Ecto neural progenitor cell (in vitro differentiated cells): ENCODE data around the gene STH.
"Not testable (repeated sequence)": the region's sequence is repeated elsewhere in the genome, so short reads cannot be mapped to it uniquely, and the experiment has no call there.

ENCODE experiments used
- DNase-seq: peaks from one replicate; pipeline ENCODE4 v3.0.0-alpha.2; 2018; ENCODE audit warnings: low spot score

Gene STH, protein sequence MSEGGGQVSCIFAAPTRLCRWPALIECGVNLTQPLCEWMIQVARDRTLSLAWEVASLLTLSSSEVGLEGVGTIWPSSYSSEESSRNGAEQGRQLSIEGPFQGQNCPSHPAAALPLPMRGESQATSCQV

GRCh38 chr17:45998987-45999899, at the start of gene STH:
Gene STH, plus strand, starts transcription at chr17:45999250. Its CDS starts 30 bp downstream, at chr17:45999280.
- no peak for DNase-seq

GRCh38 chr17:45949755-45950320, 49.2 kb upstream of the STH start:
- no peak for DNase-seq

DNA sequence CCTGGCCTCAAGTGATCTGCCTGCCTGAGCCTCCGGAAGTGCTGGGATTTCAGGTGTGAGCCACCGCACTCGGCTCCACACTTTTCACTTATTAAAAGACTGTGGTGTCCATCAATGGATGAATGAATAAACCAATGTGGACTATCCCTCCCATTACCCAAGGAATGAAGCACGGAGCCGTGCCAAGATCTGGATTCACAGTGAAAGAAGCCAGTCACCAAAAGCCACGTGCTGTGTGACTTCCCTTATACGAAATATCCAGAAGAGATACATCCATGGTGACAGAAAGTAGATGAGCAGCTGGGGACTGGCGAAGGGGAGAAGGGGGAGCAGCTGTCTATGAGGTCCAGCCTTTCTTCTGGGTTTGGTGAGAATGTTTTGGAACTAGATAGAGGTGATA, 48.2 kb upstream of the STH start:
- DNase-seq, result no peak

GRCh38 chr17:45951403-45951802, 47.6 kb upstream of the STH start:
- no peak for DNase-seq

GRCh38 chr17:45951941-45952340, 47.1 kb upstream of the STH start:
- no peak for DNase-seq

- DNase-seq, result no peak
Observed at GRCh38 chr17:45952814-45953320, 46.2 kb upstream of the STH start.

GRCh38 chr17:45953561-45953960, 45.5 kb upstream of the STH start:
- DNase-seq, result no peak

DNA sequence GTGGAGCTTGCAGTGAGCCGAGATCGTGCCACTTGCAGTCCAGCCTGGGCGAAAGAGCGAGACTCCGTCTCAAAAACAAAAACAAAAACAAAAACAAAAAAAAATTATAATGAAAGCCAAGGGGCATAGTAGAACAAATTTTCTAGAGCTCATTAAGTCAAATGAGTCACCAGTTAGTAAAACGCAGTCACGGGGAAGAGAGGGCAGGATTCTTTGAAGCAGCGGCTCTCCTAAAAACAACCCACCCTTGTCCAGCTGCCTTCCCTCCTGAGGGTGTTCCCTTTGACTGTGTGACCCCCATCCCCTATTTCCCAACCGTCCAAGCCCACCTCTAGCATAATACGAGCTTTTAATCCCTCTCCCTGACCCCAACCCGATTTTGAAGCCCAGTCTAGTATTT, 44.1 kb upstream of the STH start:
- DNase-seq, result no peak

DNA sequence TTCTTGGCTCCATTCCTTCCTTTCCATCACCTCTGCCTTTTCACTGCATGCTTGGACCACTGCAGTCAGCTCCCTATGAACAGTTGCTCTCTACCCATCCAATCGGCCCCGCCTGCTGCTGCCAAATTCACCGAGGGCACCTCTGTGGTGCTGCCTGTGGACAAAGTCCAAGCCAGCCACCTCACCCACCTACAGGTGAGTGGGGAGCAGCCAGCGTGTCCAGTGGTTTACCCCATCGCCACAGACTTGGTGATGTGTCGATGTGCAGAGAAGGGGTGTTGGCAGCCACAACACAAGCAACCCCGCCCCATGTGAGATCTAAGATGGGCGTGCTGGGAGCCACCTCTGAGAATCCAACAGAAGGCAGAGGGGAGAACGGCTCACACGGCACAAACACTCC, 43.7 kb upstream of the STH start:
- DNase-seq, result no peak

GRCh38 chr17:45956090-45956489, 43.0 kb upstream of the STH start:
- DNase-seq, result no peak

GRCh38 chr17:45956746-45957145, 42.3 kb upstream of the STH start:
- DNase-seq, result not testable (repeated sequence)

DNA sequence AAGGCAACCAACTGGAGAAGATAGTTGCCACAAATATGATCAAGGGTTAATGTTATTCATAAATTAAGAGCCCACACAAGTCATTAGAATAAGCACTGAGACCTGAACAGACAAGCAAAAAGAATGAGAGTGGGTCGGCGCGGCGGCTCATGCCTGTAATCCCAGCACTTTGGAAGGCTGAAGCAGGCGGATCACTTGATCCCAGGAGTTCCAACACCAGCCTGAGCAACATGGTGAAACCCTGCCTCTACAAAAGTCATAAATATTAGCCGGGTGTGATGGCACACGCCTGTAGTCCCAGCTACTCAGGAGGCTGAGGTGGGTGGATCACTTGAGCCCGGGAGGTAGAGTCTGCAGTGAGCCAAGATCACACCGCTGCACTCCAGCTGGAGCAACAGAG, 40.7 kb upstream of the STH start:
- no peak for DNase-seq

DNA sequence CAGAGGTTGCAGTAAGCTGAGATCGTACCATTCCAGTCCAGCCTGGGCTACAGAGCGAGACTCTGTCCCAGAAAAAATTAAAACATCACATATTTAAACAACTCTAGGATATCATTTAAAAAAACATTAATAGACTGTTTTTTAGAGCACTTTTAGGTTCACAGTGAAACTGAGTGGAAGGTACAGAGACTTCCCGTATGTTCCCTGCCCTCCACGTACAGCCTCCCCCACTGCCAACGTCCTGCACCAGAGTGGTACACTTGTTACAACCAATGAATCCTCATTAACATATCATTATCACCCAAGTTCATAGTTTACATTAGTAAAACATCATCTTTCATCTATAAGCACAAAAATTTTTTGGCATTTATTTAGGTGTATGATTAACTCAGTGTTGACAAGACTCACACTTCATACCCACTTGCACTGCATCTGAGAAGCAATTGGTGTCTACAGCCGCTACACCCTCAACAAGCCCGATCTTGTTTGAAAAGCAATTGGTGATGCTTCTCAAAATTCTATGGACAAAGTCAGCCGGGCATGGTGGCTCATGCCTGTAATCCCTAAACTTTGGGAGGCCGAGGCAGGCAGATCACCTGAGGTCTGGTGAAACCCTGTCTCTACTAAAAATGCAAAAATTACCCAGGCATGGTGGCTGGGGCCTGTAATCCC, 39.9 kb upstream of the STH start:
- DNase-seq, result no peak

- no peak for DNase-seq
Observed at GRCh38 chr17:45960311-45960710, 38.7 kb upstream of the STH start.

DNA sequence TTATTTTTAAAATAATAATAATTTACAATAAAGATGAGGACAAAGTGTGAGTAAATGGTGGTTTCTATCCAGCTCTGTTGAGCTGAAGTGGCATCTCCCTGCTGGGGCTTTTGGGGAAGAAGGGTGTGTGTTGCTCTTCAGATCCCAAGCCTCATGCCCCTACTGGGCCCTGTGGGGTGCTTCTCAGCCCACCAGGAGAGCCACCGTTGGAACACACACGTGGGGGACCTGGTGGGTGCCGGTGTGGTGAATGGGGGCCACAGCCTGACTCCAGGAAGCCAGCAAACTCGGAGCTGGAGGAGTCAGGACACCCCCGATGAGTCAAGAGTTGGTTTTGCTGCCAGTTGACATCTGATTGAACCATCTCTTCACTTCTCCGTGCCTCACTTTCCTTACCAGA, 37.8 kb upstream of the STH start:
- DNase-seq, result no peak

GRCh38 chr17:45962221-45962972, 36.7 kb upstream of the STH start:
- DNase-seq, result no peak

DNA sequence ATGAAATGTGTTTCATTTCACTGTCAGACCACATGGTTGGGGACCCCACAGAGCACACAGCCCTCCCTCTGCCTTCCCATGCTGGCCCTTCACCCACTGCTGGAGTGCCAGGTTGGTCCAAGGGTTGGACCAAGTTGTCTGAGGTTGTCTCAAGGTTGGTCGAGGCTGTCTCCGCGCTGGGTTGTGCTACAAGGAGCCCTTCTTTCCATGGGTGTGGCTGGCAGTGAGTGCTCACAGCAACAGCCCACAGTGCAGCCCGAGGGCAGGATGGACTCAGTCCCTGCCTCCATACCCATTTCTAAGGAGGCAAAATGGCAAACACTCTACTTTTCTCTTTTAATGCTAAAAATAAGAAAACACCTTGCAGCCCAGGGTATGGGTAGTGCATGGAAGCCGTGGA, 35.8 kb upstream of the STH start:
- DNase-seq, result no peak

- no peak for DNase-seq
Observed at GRCh38 chr17:45963889-45964288, 35.2 kb upstream of the STH start.

- no peak for DNase-seq
Observed at GRCh38 chr17:45964634-45965033, 34.4 kb upstream of the STH start.

DNA sequence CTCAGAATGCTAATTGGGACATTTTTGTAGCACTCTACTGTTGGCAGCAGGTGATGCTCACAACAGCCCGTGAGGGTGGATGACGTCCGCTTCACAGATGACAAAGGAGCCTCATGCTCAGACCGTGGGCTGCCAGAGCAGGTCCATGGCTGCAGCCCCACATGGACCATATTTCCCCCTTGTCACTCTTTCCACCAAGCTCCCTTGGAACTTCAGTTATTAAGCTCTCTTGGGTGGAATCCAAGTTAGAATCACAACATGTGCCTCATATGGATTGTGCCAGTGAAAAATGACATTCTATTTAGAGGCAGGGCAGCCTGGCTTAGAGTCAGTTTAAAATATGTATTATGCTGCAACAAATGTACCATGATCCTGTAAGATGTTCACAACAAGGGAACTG, 33.2 kb upstream of the STH start:
- DNase-seq, result no peak

DNA sequence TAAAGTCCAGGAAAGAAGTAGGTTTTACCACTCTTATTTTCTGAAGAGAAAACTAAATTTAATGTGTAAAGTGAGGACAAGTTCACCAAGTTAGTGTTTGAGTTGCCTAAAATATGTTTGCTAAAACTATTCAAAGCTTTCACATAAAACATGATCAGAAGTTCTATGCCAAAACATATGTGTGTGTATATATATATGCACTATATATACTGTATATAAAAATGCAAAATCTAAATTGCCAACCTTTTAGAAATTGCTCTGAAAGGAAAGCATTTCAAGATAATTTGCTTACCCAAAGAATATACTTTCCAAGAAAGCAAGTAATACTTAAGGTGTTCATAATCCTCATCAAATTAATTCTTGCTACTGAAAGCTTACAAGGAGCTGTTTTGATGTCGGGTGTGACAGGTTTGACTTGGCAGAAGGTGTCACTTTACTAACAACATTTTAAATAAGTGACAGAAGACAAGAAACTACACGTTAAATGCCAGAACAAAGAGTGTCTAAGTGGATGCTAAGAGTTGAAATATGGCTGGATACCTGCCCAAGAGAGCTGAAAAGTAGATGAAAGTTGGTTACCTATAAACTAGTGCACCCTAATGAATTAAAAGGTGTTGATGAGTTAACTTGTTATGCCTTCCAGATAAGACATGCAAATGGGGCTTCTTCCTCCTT, 32.3 kb upstream of the STH start:
- DNase-seq, result no peak
